Stimulated activated CD8-positive, alpha-beta memory T cell treated with anti-CD3 and anti-CD28 coated beads, Interleukin-15, amount 100 ng/mL, for 24 hours (primary cell): Measurements from ENCODE around the gene PTTG1IP.
"Not testable (repeated sequence)": the region's sequence is repeated elsewhere in the genome, so short reads cannot be mapped to it uniquely, and the experiment has no call there.

ENCODE experiments used
- DNase-seq: peaks from one replicate; pipeline ENCODE4 v3.0.0-alpha.2; 2020; ENCODE audit warnings: low read depth

PTTG1IP gene

GRCh38 chr21:44873356-44874239 is at the start of gene PTTG1IP:
TSS of gene PTTG1IP (minus strand) at chr21:44873690. CDS start at chr21:44873616, 74 bp downstream.
- DNase-seq: peak; percentile 97

GRCh38 chr21:44921928-44922327 is 48.4 kb upstream of the PTTG1IP start:
- DNase-seq: no peak

- no peak for DNase-seq
These were observed 47.5 kb upstream of the PTTG1IP start, which contains the start of gene ITGB2 for GRCh38 chr21:44920694-44921604. TSS of gene ITGB2 (minus strand) at chr21:44920899. CDS start at chr21:44910782, 10,117 bp downstream.

GRCh38 chr21:44919913-44920693 is 46.6 kb upstream of the PTTG1IP start:
- no peak for DNase-seq

GRCh38 chr21:44919111-44919912 is 45.8 kb upstream of the PTTG1IP start:
- DNase-seq: no peak

GRCh38 chr21:44918581-44919033 is 45.1 kb upstream of the PTTG1IP start:
- no peak for DNase-seq

- DNase-seq: no peak
These were observed 44.6 kb upstream of the PTTG1IP start for GRCh38 chr21:44918107-44918470.

- no peak for DNase-seq
These were observed 44.1 kb upstream of the PTTG1IP start for GRCh38 chr21:44917446-44918106.

GRCh38 chr21:44916965-44917364 is 43.5 kb upstream of the PTTG1IP start:
- no peak for DNase-seq

- no peak for DNase-seq
These were observed 40.8 kb upstream of the PTTG1IP start for GRCh38 chr21:44914176-44914874.

GRCh38 chr21:44913425-44914175 is 40.1 kb upstream of the PTTG1IP start:
- no peak for DNase-seq

- not testable (repeated sequence) for DNase-seq
These were observed 39.3 kb upstream of the PTTG1IP start for GRCh38 chr21:44912506-44913412.

- no peak for DNase-seq
These were observed 38.6 kb upstream of the PTTG1IP start for GRCh38 chr21:44912158-44912473.

GRCh38 chr21:44911384-44912157 is 38.1 kb upstream of the PTTG1IP start:
- no peak for DNase-seq

GRCh38 chr21:44911068-44911383 is 37.5 kb upstream of the PTTG1IP start:
- no peak for DNase-seq

GRCh38 chr21:44910229-44911067 is 37.0 kb upstream of the PTTG1IP start:
- no peak for DNase-seq

- DNase-seq: no peak
These were observed 36.2 kb upstream of the PTTG1IP start for GRCh38 chr21:44909719-44910118.
